H1 (cell line): ENCODE measurements around the gene RNF39.
A peak's percentile ranks its signal among the peaks of the same experiment; 100 is the strongest.

Experiments used
- EGR1 ChIP-seq: IDR thresholded peaks from 2 replicates; pipeline ENCODE4 v1.6.1; 2011; ENCODE audit warnings: low read depth, low read length, borderline replicate concordance
- EP300 ChIP-seq, 2 experiments: IDR thresholded peaks; 1 replicate in 1 of 2; 2 replicates in 1 of 2; pipeline ENCODE4 v1.6.1; 2011 to 2012; ENCODE audit warnings: low read depth in 2 of 2, low read length in 2 of 2, mild to moderate bottlenecking in 2 of 2, borderline replicate concordance in 1 of 2, inconsistent platforms in 1 of 2, moderate library complexity in 1 of 2
- HDAC2 ChIP-seq, 2 experiments: fragments of 300-600 bp in 1 of 2; sonication (generic) in 1 of 2; IDR thresholded peaks; 2 replicates each; pipeline ENCODE4 v1.6.1; 2011 to 2012; ENCODE audit warnings: low read depth in 2 of 2, low read length in 2 of 2, mild to moderate bottlenecking in 2 of 2, moderate library complexity in 2 of 2, borderline replicate concordance in 1 of 2, inconsistent platforms in 1 of 2
- POLR2AphosphoS5 ChIP-seq: IDR thresholded peaks from 2 replicates; pipeline ENCODE4 v1.6.1; 2011; ENCODE audit warnings: low read depth, low read length
- YY1 ChIP-seq: IDR thresholded peaks from 2 replicates; pipeline ENCODE4 v1.6.1; 2011; ENCODE audit warnings: low read depth, mild to moderate bottlenecking, low read length
- TF ChIP-seq, protein P1 (sequence below), 3 experiments: IDR thresholded peaks; 1 replicate in 2 of 3; 2 replicates in 1 of 3; pipeline versions ENCODE4 v1.5.1 to v1.6.1; 2011; ENCODE audit warnings: low read length in 3 of 3, mild to moderate bottlenecking in 3 of 3, inconsistent platforms in 2 of 3, low read depth in 1 of 3, moderate library complexity in 1 of 3; ENCODE audit not compliant: insufficient read depth in 1 of 3; ENCODE audit errors: control extremely low read depth in 1 of 3

DNA sequence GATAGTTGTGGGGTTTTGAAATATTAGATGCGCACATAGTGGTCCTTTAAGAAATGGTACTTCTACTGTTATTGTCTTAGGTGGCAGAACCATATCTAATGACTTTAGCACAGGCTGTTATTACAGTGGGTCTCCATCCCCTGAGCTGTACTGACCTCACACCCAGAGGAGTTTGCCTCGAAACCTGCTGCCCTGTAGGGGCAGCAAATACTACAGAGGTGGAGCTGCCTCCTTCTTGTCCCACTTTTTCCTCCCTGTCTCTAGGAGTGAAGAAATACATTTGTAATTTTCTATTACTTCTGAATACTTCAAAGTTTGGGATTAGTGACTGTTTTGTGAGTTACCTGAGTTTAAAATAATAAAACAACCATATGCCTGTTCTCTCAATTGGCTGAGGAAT lies 29.1 kb upstream of the RNF39 start:
- no peak for TF ChIP-seq EP300 (IDR thresholded peaks at IDR 0.05; ENCODE audit: borderline replicate concordance in 1 of 2, low read depth in 2 of 2, low read length in 2 of 2)
- TF ChIP-seq EGR1: no peak
- TF ChIP-seq, protein P1, sequence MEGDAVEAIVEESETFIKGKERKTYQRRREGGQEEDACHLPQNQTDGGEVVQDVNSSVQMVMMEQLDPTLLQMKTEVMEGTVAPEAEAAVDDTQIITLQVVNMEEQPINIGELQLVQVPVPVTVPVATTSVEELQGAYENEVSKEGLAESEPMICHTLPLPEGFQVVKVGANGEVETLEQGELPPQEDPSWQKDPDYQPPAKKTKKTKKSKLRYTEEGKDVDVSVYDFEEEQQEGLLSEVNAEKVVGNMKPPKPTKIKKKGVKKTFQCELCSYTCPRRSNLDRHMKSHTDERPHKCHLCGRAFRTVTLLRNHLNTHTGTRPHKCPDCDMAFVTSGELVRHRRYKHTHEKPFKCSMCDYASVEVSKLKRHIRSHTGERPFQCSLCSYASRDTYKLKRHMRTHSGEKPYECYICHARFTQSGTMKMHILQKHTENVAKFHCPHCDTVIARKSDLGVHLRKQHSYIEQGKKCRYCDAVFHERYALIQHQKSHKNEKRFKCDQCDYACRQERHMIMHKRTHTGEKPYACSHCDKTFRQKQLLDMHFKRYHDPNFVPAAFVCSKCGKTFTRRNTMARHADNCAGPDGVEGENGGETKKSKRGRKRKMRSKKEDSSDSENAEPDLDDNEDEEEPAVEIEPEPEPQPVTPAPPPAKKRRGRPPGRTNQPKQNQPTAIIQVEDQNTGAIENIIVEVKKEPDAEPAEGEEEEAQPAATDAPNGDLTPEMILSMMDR (IDR thresholded peaks at IDR 0.05; ENCODE audit: control extremely low read depth in 1 of 3, insufficient read depth in 1 of 3, low read depth in 1 of 3, low read length in 3 of 3): peak; percentile 23 to 31 (median 31); a peak in 3 of 4 replicates
- TF ChIP-seq YY1: no peak
- no peak for TF ChIP-seq HDAC2 (IDR thresholded peaks at IDR 0.05; ENCODE audit: borderline replicate concordance in 1 of 2, low read depth in 2 of 2, low read length in 2 of 2)
- no peak for TF ChIP-seq POLR2AphosphoS5
